Globus pallidus (tissue), 1 donor: ENCODE results near the gene MAGEF1.
"Not testable (repeated sequence)": the region's sequence is repeated elsewhere in the genome, so short reads cannot be mapped to it uniquely, and the experiment has no call there.

Experiments
- DNase-seq: peaks from one replicate; pipeline ENCODE4 v3.0.0-alpha.2; 2015; ENCODE audit warnings: low spot score

Gene MAGEF1

GRCh38 chr3:184742676-184743135 is 30.8 kb upstream of the MAGEF1 start:
- no peak for DNase-seq

GRCh38 chr3:184741798-184742675 is 30.2 kb upstream of the MAGEF1 start:
- DNase-seq, result no peak

GRCh38 chr3:184741259-184741556 is 29.3 kb upstream of the MAGEF1 start:
- no peak for DNase-seq

- no peak for DNase-seq
These were observed 28.8 kb upstream of the MAGEF1 start for GRCh38 chr3:184740509-184741258.

GRCh38 chr3:184739594-184740505 is 28.0 kb upstream of the MAGEF1 start:
- DNase-seq, result no peak

- DNase-seq, result no peak
These were observed 27.1 kb upstream of the MAGEF1 start for GRCh38 chr3:184738982-184739381.

GRCh38 chr3:184738506-184738890 is 26.6 kb upstream of the MAGEF1 start:
- no peak for DNase-seq

GRCh38 chr3:184737641-184738505 is 26.0 kb upstream of the MAGEF1 start:
- no peak for DNase-seq

GRCh38 chr3:184737063-184737462 is 25.2 kb upstream of the MAGEF1 start:
- DNase-seq, result no peak

- DNase-seq, result no peak
These were observed 23.2 kb upstream of the MAGEF1 start for GRCh38 chr3:184734903-184735701.

GRCh38 chr3:184733971-184734608 is 22.2 kb upstream of the MAGEF1 start:
- DNase-seq, result no peak

GRCh38 chr3:184733181-184733580 is 21.3 kb upstream of the MAGEF1 start:
- DNase-seq, result no peak

GRCh38 chr3:184731786-184732537 is 20.1 kb upstream of the MAGEF1 start:
- no peak for DNase-seq

GRCh38 chr3:184730924-184731323 is 19.1 kb upstream of the MAGEF1 start:
- no peak for DNase-seq

GRCh38 chr3:184729154-184729553 is 17.3 kb upstream of the MAGEF1 start:
- not testable (repeated sequence) for DNase-seq

- no peak for DNase-seq
These were observed 16.2 kb upstream of the MAGEF1 start for GRCh38 chr3:184728010-184728527.

GRCh38 chr3:184727357-184728009 is 15.6 kb upstream of the MAGEF1 start:
- DNase-seq, result peak; percentile 57

GRCh38 chr3:184726497-184726896 is 14.6 kb upstream of the MAGEF1 start:
- DNase-seq, result no peak
